ENCODE results near the gene ADORA1. TPM values are rescaled to one million over a fixed set of nuclear protein-coding genes. Genes with fewer than 3 reads are reported as not detected.

The ADORA1 gene
- total RNA-seq, 2 donors from 2014 or later = 0.15 to 0.18 TPM

DNA sequence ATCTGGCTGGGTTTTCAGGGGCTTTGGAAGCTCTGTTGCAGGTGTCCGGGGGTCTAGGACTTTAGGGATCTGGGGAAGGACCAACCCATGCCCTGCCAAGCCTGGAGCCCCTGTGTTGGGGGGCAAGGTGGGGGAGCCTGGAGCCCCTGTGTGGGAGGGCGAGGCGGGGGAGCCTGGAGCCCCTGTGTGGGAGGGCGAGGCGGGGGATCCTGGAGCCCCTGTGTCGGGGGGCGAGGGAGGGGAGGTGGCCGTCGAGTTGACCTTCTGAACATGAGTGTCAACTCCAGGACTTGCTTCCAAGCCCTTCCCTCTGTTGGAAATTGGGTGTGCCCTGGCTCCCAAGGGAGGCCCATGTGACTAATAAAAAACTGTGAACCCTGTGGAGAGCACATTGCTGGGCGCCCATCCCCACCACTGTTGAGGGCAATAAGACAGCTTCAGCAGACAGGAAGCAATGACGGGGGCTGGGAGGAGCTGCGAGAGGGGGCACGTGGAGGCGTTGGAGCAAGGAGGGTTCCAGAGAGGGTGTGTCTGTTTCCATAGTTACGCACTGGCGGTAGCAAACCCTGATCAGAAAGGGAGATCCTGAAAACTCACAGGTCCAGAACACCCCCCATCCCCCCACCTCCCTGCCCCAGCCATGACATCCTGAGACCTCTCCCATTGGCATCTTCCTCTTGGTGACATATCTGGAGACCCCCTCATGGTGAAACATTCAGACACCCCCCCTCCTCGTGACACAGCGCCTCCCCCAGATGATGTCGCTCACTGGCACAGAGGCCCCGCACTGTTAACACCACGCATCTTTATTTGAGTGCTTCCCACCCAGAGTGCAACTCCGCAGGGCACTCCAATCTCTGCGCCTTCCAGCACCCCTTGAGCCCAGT, 39.7 kb downstream of the ADORA1 start:
- Mint-ChIP-seq H3K4me3 (no peak overlapping the region), H3K27ac (no peak overlapping the region), H3K27me3 (peaks cover 52% of the 10 kb centered on the region), H3K4me1 (peaks cover 14% of the 10 kb centered on the region), H3K36me3 (ENCODE audit: low read depth) (peaks cover 4% of the 10 kb centered on the region)
- no peak for ATAC-seq
- DNase-seq = no peak
- H3K9me3 ChIP-seq (ENCODE audit: control insufficient read depth, low read length, poor library complexity, severe bottlenecking) = no peaks in the 10 kb centered on the region

DNA sequence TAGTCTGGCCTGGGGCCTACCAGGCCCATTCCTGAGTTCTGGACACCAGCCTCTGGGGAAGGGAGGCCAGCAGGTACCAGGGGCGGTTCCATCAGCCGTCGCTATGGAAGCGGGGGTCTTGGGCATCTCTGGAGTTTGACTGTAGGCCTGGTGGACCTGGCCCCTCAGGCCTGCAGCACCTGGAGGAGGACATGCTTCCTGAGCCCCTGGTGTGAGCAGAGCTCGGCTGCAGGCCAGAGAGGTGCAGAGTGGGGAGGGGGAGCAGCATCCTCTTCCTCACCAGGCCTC, 40.3 kb downstream of the ADORA1 start:
- Mint-ChIP-seq H3K27me3 (peaks cover 46% of the 10 kb centered on the region), H3K4me1 (peaks cover 14% of the 10 kb centered on the region), H3K27ac (no peak overlapping the region), H3K4me3 (no peak overlapping the region), H3K36me3 (ENCODE audit: low read depth) (peaks cover 4% of the 10 kb centered on the region)
- no peaks in the 10 kb centered on the region for H3K9me3 ChIP-seq (ENCODE audit: control insufficient read depth, low read length, poor library complexity, severe bottlenecking)
- no peak for DNase-seq
- ATAC-seq = no peak

DNA sequence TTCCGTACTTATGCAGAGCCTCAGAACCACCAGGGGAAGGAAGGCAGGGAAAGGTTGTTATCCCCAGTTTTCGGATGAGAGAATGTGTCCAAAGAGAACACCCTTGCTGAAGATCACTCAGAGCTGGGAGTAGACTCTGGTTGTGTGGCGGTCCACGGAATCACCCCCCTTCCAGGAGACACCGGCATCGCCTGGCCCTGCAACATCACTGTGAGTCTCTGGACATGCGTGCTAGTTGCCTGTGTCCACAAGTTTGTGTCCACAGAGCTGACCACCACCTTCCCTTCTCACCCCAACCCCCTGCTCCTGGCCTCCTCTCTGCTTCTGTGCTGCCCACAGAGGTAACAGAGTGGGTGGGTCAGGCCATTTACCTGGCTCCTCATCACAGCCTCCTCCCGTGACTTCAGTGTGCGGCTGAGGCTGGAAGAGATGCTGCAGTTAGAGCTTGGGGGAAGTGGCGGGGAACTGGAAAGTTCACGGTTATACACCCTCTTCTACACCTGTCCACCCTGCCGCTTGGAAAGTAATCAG, 40.8 kb downstream of the ADORA1 start:
- Mint-ChIP-seq H3K27ac (no peak overlapping the region), H3K36me3 (ENCODE audit: low read depth) (peaks cover 4% of the 10 kb centered on the region), H3K4me1 (peaks cover 14% of the 10 kb centered on the region), H3K4me3 (no peak overlapping the region), H3K27me3 (peaks cover 42% of the 10 kb centered on the region)
- no peaks in the 10 kb centered on the region for H3K9me3 ChIP-seq (ENCODE audit: control insufficient read depth, low read length, poor library complexity, severe bottlenecking)
- no peak for ATAC-seq
- DNase-seq = no peak

DNA sequence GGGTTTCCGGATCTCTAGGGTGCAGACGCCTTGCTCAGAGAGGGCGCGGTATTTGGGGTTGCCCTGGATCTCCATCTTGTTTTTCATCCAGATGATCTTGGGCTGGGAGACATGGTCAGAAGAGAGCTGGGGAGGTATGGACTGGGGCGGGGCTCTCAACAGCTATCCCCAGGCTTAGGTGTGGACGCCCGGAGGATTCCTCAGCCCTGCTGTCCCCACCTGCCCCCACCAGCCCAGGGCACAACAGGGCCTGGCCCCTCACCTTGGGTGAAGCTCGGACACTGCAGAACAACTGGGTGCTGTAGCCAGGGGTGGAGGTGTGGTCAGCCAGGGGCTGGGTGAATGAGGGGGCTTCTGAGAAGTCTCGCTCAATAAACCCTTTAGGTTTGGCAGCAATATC, 41.5 kb downstream of the ADORA1 start:
- no peak for DNase-seq
- no peaks in the 10 kb centered on the region for H3K9me3 ChIP-seq (ENCODE audit: control insufficient read depth, low read length, poor library complexity, severe bottlenecking)
- Mint-ChIP-seq H3K27me3 (peaks cover 35% of the 10 kb centered on the region), H3K4me1 (peaks cover 14% of the 10 kb centered on the region), H3K27ac (no peak overlapping the region), H3K36me3 (ENCODE audit: low read depth) (peaks cover 4% of the 10 kb centered on the region), H3K4me3 (no peak overlapping the region)
- no peak for ATAC-seq

DNA sequence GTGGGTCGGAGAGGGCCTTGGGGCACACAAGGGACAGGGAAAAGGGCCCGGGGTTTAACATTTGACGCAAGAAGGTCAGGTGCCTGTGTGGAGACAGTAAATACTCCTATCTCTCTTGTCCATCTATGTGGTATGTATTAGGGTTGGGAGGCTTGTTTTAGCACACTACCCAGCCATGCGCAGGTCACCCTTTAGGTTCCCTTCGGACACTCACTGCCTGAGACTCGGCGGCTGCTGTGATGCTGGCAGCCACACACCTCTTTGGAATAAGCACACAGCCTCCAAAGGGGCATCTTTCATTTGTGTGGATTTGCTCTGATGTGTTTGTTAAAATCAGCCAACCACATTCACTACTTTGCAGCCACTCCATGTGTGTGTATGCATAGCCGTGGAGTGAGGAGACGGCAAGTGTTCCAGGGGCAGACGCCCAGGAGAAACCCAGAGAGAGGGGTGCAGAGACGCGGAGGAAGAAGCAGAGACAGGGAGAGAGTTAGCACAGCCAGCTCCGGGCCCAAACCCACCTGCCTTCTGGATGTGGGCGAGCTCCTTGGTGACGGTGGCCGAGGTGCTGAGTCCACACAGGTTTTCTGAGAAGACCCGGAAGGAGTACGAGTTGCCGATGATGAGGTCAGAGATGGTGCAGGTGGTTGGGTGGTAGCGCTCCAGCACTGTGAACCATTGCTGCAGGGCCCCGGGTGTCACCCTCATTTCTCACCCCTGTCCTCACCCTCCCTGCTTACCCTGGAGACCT, 42.4 kb downstream of the ADORA1 start:
- ATAC-seq (no peak), DNase-seq (no peak)
- peaks cover 27% of the 10 kb centered on the region for H3K27me3 Mint-ChIP-seq
- peaks cover 10% of the 10 kb centered on the region for H3K4me1 Mint-ChIP-seq
- H3K9me3 ChIP-seq (ENCODE audit: control insufficient read depth, low read length, poor library complexity, severe bottlenecking) = no peaks in the 10 kb centered on the region
- H3K27ac Mint-ChIP-seq = no peak overlapping the region
- H3K4me3 Mint-ChIP-seq = no peak overlapping the region
- no peaks in the 10 kb centered on the region for H3K36me3 Mint-ChIP-seq (ENCODE audit: low read depth)

DNA sequence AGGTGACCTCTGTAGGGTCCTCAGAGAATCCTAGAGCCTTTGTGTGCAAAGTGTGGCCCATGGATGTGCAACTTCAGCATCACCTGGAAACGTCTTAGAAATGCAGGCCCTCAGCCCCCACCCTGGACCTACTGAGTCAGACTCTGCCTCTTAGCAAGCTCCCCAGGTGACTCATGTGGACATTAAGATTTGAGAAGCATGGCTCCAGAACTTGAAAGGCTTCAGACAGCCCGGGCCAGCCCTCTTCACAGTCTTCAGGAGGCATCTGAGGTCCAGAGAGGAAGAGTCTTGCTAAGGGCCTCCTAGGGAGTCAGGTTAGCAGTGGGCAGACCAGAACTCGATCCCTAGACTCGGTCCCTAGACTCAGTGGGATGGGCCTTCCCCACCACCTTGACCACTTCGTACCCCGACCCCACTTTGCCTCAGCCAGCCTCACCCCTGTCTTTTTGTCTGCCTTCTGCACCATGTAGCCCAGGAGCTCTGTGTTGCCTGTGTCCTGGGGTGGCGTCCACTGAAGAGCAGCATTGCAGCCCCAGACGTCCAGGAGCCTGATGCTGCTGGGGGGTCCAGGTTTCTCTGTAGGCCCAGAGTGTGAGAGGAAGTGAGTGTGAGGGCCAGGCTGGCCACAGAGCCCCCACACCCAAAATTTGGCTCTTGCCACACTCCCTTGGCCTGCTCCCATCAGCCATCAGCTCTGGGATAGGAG, 43.3 kb downstream of the ADORA1 start:
- Mint-ChIP-seq H3K27ac (no peak overlapping the region), H3K27me3 (peaks cover 19% of the 10 kb centered on the region), H3K4me3 (no peak overlapping the region), H3K4me1 (peaks cover 7% of the 10 kb centered on the region), H3K36me3 (ENCODE audit: low read depth) (no peaks in the 10 kb centered on the region)
- no peaks in the 10 kb centered on the region for H3K9me3 ChIP-seq (ENCODE audit: control insufficient read depth, low read length, poor library complexity, severe bottlenecking)
- no peak for DNase-seq
- ATAC-seq = no peak

DNA sequence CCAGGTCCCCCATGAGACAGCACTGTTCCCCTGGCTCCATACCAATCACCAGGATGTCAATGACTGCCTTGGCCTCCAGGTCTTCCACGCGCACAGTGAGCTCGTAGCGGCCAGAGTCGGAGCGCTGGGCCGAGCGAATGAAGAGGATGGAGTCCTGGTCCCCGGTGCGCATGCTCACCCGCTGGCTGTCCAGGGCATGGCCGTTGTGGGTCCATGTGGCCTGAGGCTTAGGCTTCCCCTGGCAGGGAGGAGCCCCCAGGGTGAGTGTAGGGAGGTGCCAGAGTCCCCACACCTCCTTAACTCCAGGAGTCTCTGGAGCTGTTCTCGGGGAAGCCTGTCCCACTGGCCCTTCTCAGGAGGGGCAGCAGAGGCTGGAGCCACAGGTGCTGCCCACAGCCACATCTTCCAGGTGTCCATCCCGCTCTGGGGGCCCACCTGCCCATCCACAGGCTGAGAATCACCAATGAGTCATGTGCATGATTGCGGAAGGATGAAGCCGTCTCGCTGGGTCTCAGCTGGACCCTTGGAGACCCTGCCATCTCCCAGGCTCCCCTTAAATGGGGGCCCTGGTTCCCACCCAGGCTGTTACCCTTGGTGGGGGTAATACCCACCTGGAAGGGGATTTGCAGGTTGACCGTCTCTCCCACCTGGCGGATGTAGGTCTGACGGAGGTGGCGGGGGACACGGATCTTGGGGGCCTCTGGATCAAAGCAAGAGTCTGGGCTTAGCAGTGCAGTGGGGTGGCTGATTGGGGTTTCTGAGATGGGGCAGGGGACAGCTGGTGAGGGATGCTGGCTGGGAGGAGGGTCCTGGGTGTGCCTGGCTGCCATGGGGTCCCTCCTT, 44.0 kb downstream of the ADORA1 start:
- Mint-ChIP-seq H3K27me3 (peaks cover 15% of the 10 kb centered on the region), H3K4me3 (no peak overlapping the region), H3K27ac (no peak overlapping the region), H3K4me1 (peaks cover 5% of the 10 kb centered on the region), H3K36me3 (ENCODE audit: low read depth) (no peaks in the 10 kb centered on the region)
- no peaks in the 10 kb centered on the region for H3K9me3 ChIP-seq (ENCODE audit: control insufficient read depth, low read length, poor library complexity, severe bottlenecking)
- DNase-seq = no peak
- no peak for ATAC-seq

DNA sequence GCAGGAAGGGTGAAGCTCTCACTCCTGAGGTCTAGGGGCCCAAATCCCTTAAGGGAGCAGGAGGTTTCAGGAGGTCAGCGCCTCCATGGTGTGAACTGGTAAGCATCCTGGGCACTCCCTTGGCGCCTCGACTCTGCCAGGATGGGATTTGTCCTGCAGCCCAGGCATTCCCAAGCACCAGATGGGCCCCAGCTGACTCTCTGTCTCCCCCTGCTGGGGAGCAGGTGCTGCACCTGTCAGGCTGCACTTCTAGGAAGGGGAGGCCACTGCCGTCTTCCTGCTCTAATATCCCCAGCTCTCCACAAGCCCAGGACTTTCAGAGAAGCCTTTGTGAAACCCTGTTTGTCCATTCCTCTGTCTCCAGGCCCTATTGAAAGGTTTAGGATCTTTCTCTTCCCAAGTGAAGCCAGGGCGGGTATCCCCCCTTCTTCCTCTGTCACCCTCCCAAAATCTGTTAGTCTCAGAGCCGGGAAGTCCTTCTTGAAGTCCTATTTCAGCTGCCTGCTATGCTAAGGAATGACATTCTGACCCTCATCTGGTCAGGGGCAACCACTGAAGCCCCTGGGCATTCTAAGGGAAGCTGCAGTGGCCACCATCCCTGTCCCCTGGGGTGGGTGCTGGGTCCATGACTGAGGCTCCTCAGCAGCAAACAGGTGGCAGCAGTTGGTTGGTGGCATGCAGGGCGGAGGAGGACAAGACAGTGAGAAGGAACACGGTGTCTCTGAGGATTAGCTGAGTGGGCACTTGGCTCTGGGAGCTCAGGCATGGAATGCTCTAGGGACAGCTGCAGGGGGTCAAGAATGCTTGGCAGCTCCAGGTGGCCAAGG, 44.9 kb downstream of the ADORA1 start:
- no peaks in the 10 kb centered on the region for H3K9me3 ChIP-seq (ENCODE audit: control insufficient read depth, low read length, poor library complexity, severe bottlenecking)
- no peak overlapping the region for H3K4me3 Mint-ChIP-seq
- peaks cover 17% of the 10 kb centered on the region for H3K27me3 Mint-ChIP-seq
- H3K4me1 Mint-ChIP-seq = peaks cover 3% of the 10 kb centered on the region
- H3K36me3 Mint-ChIP-seq (ENCODE audit: low read depth) = no peaks in the 10 kb centered on the region
- no peak overlapping the region for H3K27ac Mint-ChIP-seq
- ATAC-seq (peak; percentile 50), DNase-seq (peak in 1 of 3 donors; percentile 27)

DNA sequence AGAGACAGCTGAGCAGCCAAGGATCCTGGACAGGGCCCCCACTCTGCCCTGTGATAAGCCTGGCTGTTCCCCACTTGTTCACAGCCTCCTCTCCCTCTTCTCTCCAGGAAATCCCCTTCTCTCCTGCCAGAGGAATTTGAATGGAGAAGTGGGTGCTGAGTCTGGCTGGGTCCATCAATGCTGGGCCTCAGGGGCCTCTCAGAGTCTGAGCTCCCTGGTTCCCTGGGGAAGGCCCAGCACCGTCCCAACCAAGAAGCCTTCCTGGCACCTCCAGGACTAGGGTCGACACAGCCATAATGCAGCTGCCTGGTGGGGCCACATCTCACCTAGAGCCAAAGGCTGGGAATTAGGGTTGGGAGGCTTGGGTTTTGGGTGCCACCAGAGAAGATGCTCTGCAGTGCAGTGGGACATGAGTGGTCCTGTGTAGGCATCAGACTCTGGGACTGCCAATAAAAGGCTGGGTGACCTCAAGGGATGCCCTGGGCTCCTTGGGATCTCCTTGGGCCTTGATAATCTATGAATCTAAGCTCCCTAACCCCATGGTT, 45.6 kb downstream of the ADORA1 start:
- Mint-ChIP-seq H3K27ac (no peak overlapping the region), H3K27me3 (peaks cover 21% of the 10 kb centered on the region), H3K4me1 (no peaks in the 10 kb centered on the region), H3K36me3 (ENCODE audit: low read depth) (no peaks in the 10 kb centered on the region), H3K4me3 (no peak overlapping the region)
- ATAC-seq (no peak), DNase-seq (no peak)
- H3K9me3 ChIP-seq (ENCODE audit: control insufficient read depth, low read length, poor library complexity, severe bottlenecking) = no peaks in the 10 kb centered on the region

DNA sequence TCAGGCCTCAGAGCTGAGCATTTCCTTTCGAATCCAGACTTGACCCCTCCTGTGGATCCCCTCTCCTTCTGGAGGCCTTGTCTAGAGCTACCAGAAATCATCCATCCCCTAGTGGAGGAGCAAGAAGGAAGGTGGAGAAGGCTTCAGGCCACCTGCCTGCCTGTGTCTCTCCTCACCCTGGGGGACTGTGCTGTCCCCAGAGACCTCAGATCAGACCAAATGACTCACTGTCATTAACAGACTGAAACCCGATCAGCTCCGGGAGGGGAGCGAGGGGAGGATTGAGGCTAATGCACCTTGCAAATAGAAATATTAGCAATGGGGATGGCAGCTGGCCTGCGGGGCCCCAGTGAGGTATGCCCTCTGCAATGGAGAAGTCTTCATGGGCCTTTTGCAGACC, 46.0 kb downstream of the ADORA1 start:
- no peaks in the 10 kb centered on the region for H3K4me1 Mint-ChIP-seq
- peaks cover 26% of the 10 kb centered on the region for H3K27me3 Mint-ChIP-seq
- DNase-seq = no peak
- no peaks in the 10 kb centered on the region for H3K9me3 ChIP-seq (ENCODE audit: control insufficient read depth, low read length, poor library complexity, severe bottlenecking)
- H3K36me3 Mint-ChIP-seq (ENCODE audit: low read depth) = no peaks in the 10 kb centered on the region
- H3K4me3 Mint-ChIP-seq = no peak overlapping the region
- no peak overlapping the region for H3K27ac Mint-ChIP-seq
- no peak for ATAC-seq

DNA sequence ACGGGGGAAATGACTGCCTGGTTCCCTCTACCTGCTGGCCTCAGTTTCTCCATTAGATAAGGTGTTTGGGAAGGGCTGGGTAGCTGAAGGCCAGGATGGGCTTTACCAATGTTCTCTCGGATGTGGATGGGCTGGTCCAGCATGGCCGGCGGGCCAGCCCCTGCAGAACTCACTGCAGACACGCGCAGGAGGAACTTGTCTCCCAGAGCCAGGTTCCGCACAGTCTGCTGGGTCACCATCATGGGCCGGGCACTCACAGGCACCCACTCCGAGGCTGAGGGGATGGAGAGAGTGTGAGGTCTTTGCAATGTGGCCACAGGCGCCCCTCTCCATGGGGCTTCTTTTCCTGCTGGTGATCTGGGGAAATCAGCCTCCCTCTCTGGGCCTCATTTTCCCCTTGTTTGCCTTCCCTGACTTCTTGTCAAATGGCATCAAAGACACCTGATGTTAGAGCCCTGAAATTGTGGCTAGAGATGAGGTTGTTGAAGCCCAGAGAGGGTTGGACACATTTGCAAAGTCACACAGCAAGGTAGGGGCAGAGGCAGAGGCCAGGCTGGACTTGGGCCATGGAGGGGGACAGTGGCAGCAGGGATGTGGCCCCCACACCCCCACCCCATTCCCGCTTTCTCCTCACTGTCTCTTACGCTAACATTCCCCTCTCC, 46.9 kb downstream of the ADORA1 start:
- no peak overlapping the region for H3K4me3 Mint-ChIP-seq
- no peak for ATAC-seq
- no peaks in the 10 kb centered on the region for H3K36me3 Mint-ChIP-seq (ENCODE audit: low read depth)

More for the DNA sequence above, 46.9 kb downstream of the ADORA1 start:
- H3K9me3 ChIP-seq (ENCODE audit: control insufficient read depth, low read length, poor library complexity, severe bottlenecking) = no peaks in the 10 kb centered on the region
- Mint-ChIP-seq H3K27ac (no peak overlapping the region), H3K27me3 (peaks cover 29% of the 10 kb centered on the region), H3K4me1 (no peaks in the 10 kb centered on the region)
- DNase-seq = no peak
